ENCODE data around the gene NTMT1.

NTMT1 gene

GRCh38 chr9:129639756-129640085 lies 13.8 kb downstream of the NTMT1 start:
- TF ChIP-seq ZFX (IDR thresholded peaks at IDR 0.05; ENCODE audit: borderline replicate concordance) = no peak
- TF ChIP-seq, protein P1, sequence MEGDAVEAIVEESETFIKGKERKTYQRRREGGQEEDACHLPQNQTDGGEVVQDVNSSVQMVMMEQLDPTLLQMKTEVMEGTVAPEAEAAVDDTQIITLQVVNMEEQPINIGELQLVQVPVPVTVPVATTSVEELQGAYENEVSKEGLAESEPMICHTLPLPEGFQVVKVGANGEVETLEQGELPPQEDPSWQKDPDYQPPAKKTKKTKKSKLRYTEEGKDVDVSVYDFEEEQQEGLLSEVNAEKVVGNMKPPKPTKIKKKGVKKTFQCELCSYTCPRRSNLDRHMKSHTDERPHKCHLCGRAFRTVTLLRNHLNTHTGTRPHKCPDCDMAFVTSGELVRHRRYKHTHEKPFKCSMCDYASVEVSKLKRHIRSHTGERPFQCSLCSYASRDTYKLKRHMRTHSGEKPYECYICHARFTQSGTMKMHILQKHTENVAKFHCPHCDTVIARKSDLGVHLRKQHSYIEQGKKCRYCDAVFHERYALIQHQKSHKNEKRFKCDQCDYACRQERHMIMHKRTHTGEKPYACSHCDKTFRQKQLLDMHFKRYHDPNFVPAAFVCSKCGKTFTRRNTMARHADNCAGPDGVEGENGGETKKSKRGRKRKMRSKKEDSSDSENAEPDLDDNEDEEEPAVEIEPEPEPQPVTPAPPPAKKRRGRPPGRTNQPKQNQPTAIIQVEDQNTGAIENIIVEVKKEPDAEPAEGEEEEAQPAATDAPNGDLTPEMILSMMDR (IDR thresholded peaks at IDR 0.05) = no peak

DNA sequence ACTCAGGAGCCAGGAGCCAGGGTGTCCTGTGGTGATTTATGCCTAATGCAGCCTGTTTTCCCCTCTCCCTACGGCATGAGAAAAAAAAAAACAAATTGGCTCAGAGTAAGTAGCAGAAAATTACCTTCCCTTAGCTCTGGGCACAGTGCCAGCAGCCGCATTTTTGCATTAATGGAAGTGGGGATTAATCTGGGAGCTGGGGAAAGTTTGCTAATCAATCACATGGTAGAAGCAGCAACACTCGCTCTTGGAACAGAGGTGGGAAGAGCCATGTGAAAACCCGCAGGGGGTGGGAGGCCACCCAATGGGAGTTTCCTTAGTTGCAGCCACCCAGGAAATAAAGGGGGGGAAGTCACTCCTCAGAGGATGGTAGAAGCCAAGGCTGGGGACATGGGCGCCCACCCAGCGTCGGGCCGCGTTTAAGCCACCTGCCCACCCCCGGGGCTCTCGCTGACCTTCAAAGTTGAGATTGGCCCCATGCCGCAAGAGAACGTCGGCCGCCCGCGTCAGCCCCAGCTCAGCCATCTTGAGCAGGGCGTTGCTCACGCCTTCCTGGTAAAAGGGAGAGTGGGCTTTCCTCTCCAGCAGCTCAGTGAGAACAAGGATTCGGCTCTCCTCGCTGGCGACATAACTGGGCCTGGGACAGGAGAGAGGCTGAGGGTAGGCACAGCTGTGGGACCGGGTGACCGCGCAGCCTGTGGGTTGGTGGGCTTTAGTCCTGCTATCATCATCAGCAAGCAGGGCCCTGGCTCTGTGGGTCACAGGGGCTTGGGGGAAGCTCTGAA lies 14.3 kb downstream of the NTMT1 start:
- TF ChIP-seq, protein P1 (IDR thresholded peaks at IDR 0.05) = no peak
- no peak for TF ChIP-seq ZFX (IDR thresholded peaks at IDR 0.05; ENCODE audit: borderline replicate concordance)
- peak overlapping the region; percentile 68 for H3K27ac ChIP-seq

More at GRCh38 chr9:129639756-129640085, 13.8 kb downstream of the NTMT1 start:
- no peak overlapping the region for H3K27ac ChIP-seq

GRCh38 chr9:129640871-129641749 lies 15.1 kb downstream of the NTMT1 start:
- TF ChIP-seq ZFX (IDR thresholded peaks at IDR 0.05; ENCODE audit: borderline replicate concordance) = no peak
- TF ChIP-seq, protein P1 (IDR thresholded peaks at IDR 0.05) = no peak
- H3K27ac ChIP-seq = peak overlapping the region; percentile 68

- H3K27ac ChIP-seq = peak within 1 kb of the TSS; percentile 68
- no peak for TF ChIP-seq ZFX (IDR thresholded peaks at IDR 0.05; ENCODE audit: borderline replicate concordance)
- TF ChIP-seq, protein P1 (IDR thresholded peaks at IDR 0.05) = peak; percentile 99
Observed at GRCh38 chr9:129641750-129642585, 16.0 kb downstream of the NTMT1 start, which contains the start of gene ASB6. Gene ASB6 (minus strand): TSS chr9:129642151. CDS start chr9:129641999, 152 bp downstream.

GRCh38 chr9:129643706-129644105 lies 17.7 kb downstream of the NTMT1 start:
- H3K27ac ChIP-seq = no peak overlapping the region
- TF ChIP-seq ZFX (IDR thresholded peaks at IDR 0.05; ENCODE audit: borderline replicate concordance) = no peak

DNA sequence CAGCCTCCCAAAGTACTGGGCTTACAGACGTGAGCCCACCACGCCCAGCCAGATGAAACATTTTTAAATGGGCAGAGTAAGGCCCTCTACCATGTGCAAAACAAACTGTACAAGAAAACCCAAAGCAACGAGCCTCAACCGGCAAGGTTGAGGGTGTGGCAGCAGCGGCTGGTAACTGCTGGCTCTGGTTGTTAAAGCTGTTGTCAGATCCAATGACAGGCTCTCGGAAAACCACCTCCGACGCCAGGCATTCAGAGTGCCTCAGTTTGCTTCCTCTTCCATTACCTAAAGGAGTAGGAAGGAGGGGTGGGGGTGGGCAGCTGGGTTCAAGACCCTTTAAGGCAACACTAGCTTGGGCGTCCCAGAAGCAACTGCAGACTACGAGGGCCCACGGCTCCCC lies 18.4 kb downstream of the NTMT1 start:
- H3K27ac ChIP-seq = no peak overlapping the region
- TF ChIP-seq ZFX (IDR thresholded peaks at IDR 0.05; ENCODE audit: borderline replicate concordance) = no peak
- TF ChIP-seq, protein P1 (IDR thresholded peaks at IDR 0.05) = no peak

GRCh38 chr9:129644902-129645301 lies 18.9 kb downstream of the NTMT1 start:
- no peak overlapping the region for H3K27ac ChIP-seq
- TF ChIP-seq ZFX (IDR thresholded peaks at IDR 0.05; ENCODE audit: borderline replicate concordance) = no peak
- TF ChIP-seq, protein P1 (IDR thresholded peaks at IDR 0.05) = no peak
